GM21447 (cell line): ENCODE data around the gene FAM83G.
"Not testable (repeated sequence)": the region's sequence is repeated elsewhere in the genome, so short reads cannot be mapped to it uniquely, and the experiment has no call there.

ENCODE experiments used
- ATAC-seq: cut with Tn5 transposase; IDR thresholded peaks from one replicate; pipeline ENCODE4 v1.9.1; 2021; ENCODE audit not compliant: unreplicated experiment

FAM83G gene

GRCh38 chr17:19024101-19025078 is 19.8 kb upstream of the FAM83G start:
- ATAC-seq = no peak

GRCh38 chr17:19023209-19023999 is 18.8 kb upstream of the FAM83G start:
- no peak for ATAC-seq

GRCh38 chr17:19022747-19023146 is 18.2 kb upstream of the FAM83G start:
- ATAC-seq = no peak

GRCh38 chr17:19022128-19022527 is 17.6 kb upstream of the FAM83G start:
- no peak for ATAC-seq

- ATAC-seq = no peak
These were observed 17.1 kb upstream of the FAM83G start for GRCh38 chr17:19021622-19022083.

- ATAC-seq = not testable (repeated sequence)
These were observed 16.6 kb upstream of the FAM83G start for GRCh38 chr17:19021011-19021621.

GRCh38 chr17:19020016-19020415 is 15.5 kb upstream of the FAM83G start:
- ATAC-seq = no peak

GRCh38 chr17:19019041-19019941 is 14.7 kb upstream of the FAM83G start:
- ATAC-seq = no peak

GRCh38 chr17:19018600-19018950 is 14.0 kb upstream of the FAM83G start:
- ATAC-seq = no peak

- no peak for ATAC-seq
These were observed 13.4 kb upstream of the FAM83G start for GRCh38 chr17:19017804-19018599.

- no peak for ATAC-seq
These were observed 12.8 kb upstream of the FAM83G start for GRCh38 chr17:19017401-19017800.

- no peak for ATAC-seq
These were observed 12.3 kb upstream of the FAM83G start for GRCh38 chr17:19016881-19017280.

GRCh38 chr17:19016297-19016696 is 11.7 kb upstream of the FAM83G start:
- no peak for ATAC-seq

GRCh38 chr17:19015428-19015827 is 10.9 kb upstream of the FAM83G start:
- no peak for ATAC-seq

GRCh38 chr17:19014628-19015215 is 10.2 kb upstream of the FAM83G start:
- ATAC-seq = no peak

GRCh38 chr17:19013806-19014627 is 9.5 kb upstream of the FAM83G start:
- ATAC-seq = no peak

GRCh38 chr17:19013226-19013625 is 8.7 kb upstream of the FAM83G start:
- ATAC-seq = no peak
